NCI-H146 (cell line): ENCODE results near the gene MDN1.
"Not testable (repeated sequence)": the region's sequence is repeated elsewhere in the genome, so short reads cannot be mapped to it uniquely, and the experiment has no call there.

Experiments
- DNase-seq: peaks from one replicate; lab custom pipeline; 2025; lab: John Stamatoyannopoulos, UW

Gene MDN1

GRCh38 chr6:89819336-89820130 lies at the start of gene MDN1:
Gene MDN1, minus strand, starts transcription at chr6:89819794. Its CDS starts 187 bp downstream, at chr6:89819607.
- DNase-seq = peak; percentile 96

- no peak for DNase-seq
Measured at GRCh38 chr6:89866024-89866678, 46.6 kb upstream of the MDN1 start.

- DNase-seq = no peak
Measured at GRCh38 chr6:89862698-89863097, 43.1 kb upstream of the MDN1 start.

GRCh38 chr6:89862273-89862672 lies 42.7 kb upstream of the MDN1 start:
- DNase-seq = no peak

- no peak for DNase-seq
Measured at GRCh38 chr6:89859744-89860143, 40.1 kb upstream of the MDN1 start.

- no peak for DNase-seq
Measured at GRCh38 chr6:89858041-89858440, 38.4 kb upstream of the MDN1 start.

- DNase-seq = no peak
Measured at GRCh38 chr6:89853068-89853467, 33.5 kb upstream of the MDN1 start.

GRCh38 chr6:89847513-89847912 lies 27.9 kb upstream of the MDN1 start:
- DNase-seq = not testable (repeated sequence)

GRCh38 chr6:89843070-89843469 lies 23.5 kb upstream of the MDN1 start:
- DNase-seq = no peak

- DNase-seq = no peak
Measured at GRCh38 chr6:89842228-89842627, 22.6 kb upstream of the MDN1 start.

- no peak for DNase-seq
Measured at GRCh38 chr6:89840538-89840937, 20.9 kb upstream of the MDN1 start.

- no peak for DNase-seq
Measured at GRCh38 chr6:89836639-89837222, 17.1 kb upstream of the MDN1 start.

- no peak for DNase-seq
Measured at GRCh38 chr6:89834884-89835792, 15.5 kb upstream of the MDN1 start.

GRCh38 chr6:89830170-89830809 lies 10.7 kb upstream of the MDN1 start:
- DNase-seq = no peak

GRCh38 chr6:89829472-89830169 lies 10.0 kb upstream of the MDN1 start, which contains the start of gene CASP8AP2:
Gene CASP8AP2, plus strand, starts transcription at chr6:89829880.
- peak; percentile 99 for DNase-seq

GRCh38 chr6:89828988-89829471 lies 9.4 kb upstream of the MDN1 start:
- peak; percentile 78 for DNase-seq

- DNase-seq = not testable (repeated sequence)
Measured at GRCh38 chr6:89828475-89828987, 8.9 kb upstream of the MDN1 start.

- no peak for DNase-seq
Measured at GRCh38 chr6:89826029-89826528, 6.5 kb upstream of the MDN1 start.

- DNase-seq = peak; percentile 55
Measured at GRCh38 chr6:89818977-89819335, 638 bp downstream of the MDN1 start.

- no peak for DNase-seq
Measured at GRCh38 chr6:89817481-89817880, 2.1 kb downstream of the MDN1 start.
